ENCODE measurements around the gene SLC38A7.

SLC38A7 gene

GRCh38 chr16:58684354-58685083 lies at the start of gene SLC38A7:
Gene SLC38A7 (minus strand): TSS chr16:58684770. CDS start chr16:58680126, 4,644 bp downstream.
- DNase-seq (ENCODE audit: low read depth), result peak; percentile 82
- H3K4me3 ChIP-seq (ENCODE audit: low read depth, low read length), result peak within 1 kb of the TSS; percentile 92
- TF ChIP-seq CTCF (IDR thresholded peaks at IDR 0.05; ENCODE audit: insufficient read depth, low read depth, low read length, missing control alignments), result no peak

- H3K4me3 ChIP-seq (ENCODE audit: low read depth, low read length), result peak within 1 kb of the TSS; percentile 99
- TF ChIP-seq CTCF (IDR thresholded peaks at IDR 0.05; ENCODE audit: insufficient read depth, low read depth, low read length, missing control alignments), result peak; percentile 97
- DNase-seq (ENCODE audit: low read depth), result peak; percentile 93
Observed at GRCh38 chr16:58733671-58734458, 49.3 kb upstream of the SLC38A7 start, which contains the start of gene GOT2. Gene GOT2 (minus strand): TSS chr16:58734316. CDS start chr16:58734228, 88 bp downstream.

- no peak for TF ChIP-seq CTCF (IDR thresholded peaks at IDR 0.05; ENCODE audit: insufficient read depth, low read depth, low read length, missing control alignments)
- DNase-seq (ENCODE audit: low read depth), result peak; percentile 4
- peak overlapping the region; percentile 99 for H3K4me3 ChIP-seq (ENCODE audit: low read depth, low read length)
Observed at GRCh38 chr16:58733248-58733670, 48.7 kb upstream of the SLC38A7 start.

DNA sequence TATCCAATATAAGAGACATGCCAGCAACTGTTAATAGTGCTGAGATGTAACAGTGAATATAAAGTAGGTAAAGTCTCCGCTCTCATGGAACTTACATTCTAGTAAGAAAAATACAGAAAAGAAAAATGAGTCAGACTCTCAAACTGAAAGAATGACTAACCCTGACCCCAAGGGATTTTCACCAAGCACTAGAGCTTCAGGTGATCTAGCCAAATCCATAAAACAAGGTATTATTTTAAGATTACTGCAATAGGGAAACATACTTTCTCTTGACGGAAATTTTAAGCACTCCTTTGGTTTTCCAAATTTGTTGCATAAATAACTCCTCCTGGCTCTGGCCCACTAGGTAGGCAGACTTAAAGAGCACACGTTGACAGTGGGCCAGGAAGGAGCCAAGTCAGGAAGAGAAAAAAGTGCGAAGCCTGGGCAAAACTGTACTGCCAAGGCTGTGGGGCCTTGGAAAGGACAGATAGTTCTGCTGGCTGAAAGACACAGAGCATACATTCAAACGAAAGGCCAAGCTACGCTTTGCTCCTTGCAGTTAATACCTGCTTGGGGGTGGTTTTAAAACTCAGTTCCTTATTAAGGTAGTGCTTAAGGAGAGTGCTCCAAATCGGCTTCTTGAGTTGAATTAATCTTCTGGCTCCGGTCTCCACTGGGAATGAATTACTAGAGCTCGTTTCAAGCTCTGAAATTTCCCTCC lies 48.1 kb upstream of the SLC38A7 start:
- H3K4me3 ChIP-seq (ENCODE audit: low read depth, low read length), result peak overlapping the region; percentile 99
- no peak for TF ChIP-seq CTCF (IDR thresholded peaks at IDR 0.05; ENCODE audit: insufficient read depth, low read depth, low read length, missing control alignments)
- DNase-seq (ENCODE audit: low read depth), result peak; percentile 60

DNA sequence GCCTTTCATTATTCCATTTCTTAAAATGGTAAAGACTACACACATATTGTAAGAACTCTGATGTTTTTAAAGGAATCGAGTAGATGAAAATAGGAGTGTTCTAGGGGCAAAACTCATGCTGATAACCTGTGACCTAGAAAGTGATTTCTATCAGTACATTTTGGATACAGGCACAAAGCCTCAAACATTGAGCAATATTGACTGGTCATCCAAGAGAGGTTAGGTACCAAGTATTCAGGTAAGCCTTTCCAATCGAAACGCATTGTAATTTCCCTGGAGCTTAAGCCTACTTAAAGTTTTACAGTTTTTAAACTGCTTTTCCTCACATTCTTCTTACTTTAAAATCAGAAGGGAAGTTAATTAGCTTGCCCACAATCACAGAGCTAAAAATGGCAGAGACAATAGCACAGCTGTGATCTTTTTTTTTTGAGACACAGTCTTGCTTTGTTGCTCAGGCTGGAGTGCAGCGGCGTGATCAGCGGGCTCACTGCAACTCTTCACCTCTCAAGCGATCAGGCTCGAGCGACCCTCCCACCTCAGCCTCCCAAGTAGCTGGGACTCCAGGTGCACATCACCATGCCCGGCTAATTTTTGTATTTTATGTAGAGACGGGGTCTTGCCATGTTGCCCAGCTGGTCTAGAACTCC lies 46.3 kb upstream of the SLC38A7 start:
- no peak for TF ChIP-seq CTCF (IDR thresholded peaks at IDR 0.05; ENCODE audit: insufficient read depth, low read depth, low read length, missing control alignments)
- H3K4me3 ChIP-seq (ENCODE audit: low read depth, low read length), result no peak overlapping the region

DNA sequence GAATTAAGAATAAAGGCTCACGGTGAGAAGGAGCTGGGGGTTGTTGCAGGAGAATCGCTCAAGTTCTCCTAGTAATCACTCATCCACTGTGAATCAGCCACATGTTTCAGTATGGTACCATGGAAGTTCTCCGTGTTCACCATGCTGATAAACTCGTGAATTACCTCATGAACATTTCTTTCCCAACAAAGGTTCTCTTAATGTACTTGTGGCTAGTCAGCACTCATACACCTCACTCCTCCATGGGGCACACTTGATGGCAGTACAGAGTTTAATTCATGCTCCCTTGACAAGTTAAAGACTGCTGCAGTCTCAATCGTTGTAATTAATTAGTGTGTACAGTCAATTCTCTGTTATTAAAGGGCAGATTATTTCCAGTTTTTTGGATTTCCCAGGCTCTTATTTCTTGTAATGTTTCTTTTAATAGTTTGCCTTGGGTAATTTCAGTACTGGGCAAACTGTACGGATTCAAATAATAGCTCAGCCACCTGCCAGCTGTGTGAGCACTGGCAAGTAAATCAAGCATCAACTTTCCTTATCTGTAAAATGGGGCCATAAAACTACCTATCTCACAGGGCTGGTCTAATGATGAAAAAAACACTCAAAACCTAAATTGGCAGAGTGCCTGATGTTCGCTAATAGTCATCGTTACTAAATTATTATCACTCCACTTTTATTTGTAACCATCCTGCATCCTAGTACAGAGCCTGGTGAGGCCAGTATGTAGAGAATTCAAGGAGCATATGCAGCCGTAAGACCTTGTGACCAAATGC lies 43.4 kb upstream of the SLC38A7 start:
- H3K4me3 ChIP-seq (ENCODE audit: low read depth, low read length), result no peak overlapping the region
- no peak for TF ChIP-seq CTCF (IDR thresholded peaks at IDR 0.05; ENCODE audit: insufficient read depth, low read depth, low read length, missing control alignments)
- no peak for DNase-seq (ENCODE audit: low read depth)

More for the DNA sequence above, 46.3 kb upstream of the SLC38A7 start:
- DNase-seq (ENCODE audit: low read depth), result peak; percentile 11
